HG03469 (cell line): ENCODE results near the gene PAXX.
"Not testable (repeated sequence)": the region's sequence is repeated elsewhere in the genome, so short reads cannot be mapped to it uniquely, and the experiment has no call there.

Experiments used
- ATAC-seq: cut with Tn5 transposase; IDR thresholded peaks from one replicate; pipeline ENCODE4 v1.9.1; 2021; ENCODE audit warnings: mild to moderate bottlenecking, moderate library complexity, moderate number of reproducible peaks; ENCODE audit not compliant: unreplicated experiment

PAXX gene

DNA sequence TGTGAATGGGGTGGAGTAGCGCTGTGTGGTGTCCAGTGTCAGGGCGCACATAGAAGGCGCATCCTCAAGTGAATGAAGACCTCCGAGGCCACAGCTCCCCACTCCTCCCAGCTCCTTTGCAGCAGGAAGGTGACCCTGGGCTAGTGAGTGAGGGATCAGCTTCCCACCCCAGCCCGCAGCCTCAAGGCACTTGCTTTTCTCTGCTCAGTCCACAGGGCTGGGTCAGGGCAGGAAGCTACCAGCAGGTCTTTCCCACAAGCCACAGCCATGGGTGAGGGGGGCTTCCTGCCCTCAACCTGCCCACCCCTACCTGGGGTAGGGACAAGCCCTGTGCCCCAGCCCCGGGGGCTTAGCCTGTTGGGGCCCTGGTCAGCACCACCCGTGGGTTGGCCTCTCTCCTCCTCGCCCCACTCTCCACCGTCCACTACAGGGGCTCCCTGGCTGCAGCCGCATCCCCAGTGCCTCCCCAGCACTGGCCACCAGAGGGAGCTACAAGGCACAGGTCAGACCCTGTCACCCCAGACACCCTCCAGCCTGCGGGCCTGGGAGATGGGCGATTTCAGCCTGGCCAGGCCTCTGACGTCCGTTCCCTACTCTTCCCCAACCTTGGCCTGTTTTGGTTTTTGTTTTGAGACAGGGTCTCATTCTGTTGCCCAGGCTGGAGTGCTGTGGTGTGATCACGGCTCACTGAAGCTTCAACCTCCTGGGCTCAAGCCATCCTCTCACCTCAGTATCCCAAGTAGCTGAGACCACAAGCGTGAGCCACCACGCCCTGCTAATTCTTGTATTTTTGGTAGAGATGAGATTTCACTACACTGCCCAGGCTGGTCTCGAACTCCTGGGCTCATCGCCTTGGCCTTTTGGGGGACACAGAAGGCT, 37.1 kb downstream of the PAXX start:
- no peak for ATAC-seq

DNA sequence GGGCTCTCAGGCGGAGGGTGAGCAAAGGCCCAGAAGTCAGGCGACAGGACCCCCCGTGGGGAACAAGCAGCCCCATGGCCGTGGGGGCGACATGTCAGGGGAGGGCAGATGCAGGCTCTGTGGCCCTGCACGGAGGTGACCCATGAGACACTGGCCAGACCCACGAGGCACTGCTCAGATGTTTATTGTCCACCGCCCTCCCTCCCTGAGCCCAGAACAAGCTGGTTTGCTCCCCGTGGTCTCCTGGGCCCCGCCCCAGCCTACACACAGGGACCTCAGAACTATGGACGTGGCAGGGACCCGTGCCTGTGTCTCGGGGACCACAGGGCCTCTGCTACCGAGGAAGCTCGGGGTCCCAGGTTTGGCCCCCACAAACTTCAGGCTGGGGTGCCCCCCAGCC, 37.8 kb downstream of the PAXX start:
- ATAC-seq = no peak

DNA sequence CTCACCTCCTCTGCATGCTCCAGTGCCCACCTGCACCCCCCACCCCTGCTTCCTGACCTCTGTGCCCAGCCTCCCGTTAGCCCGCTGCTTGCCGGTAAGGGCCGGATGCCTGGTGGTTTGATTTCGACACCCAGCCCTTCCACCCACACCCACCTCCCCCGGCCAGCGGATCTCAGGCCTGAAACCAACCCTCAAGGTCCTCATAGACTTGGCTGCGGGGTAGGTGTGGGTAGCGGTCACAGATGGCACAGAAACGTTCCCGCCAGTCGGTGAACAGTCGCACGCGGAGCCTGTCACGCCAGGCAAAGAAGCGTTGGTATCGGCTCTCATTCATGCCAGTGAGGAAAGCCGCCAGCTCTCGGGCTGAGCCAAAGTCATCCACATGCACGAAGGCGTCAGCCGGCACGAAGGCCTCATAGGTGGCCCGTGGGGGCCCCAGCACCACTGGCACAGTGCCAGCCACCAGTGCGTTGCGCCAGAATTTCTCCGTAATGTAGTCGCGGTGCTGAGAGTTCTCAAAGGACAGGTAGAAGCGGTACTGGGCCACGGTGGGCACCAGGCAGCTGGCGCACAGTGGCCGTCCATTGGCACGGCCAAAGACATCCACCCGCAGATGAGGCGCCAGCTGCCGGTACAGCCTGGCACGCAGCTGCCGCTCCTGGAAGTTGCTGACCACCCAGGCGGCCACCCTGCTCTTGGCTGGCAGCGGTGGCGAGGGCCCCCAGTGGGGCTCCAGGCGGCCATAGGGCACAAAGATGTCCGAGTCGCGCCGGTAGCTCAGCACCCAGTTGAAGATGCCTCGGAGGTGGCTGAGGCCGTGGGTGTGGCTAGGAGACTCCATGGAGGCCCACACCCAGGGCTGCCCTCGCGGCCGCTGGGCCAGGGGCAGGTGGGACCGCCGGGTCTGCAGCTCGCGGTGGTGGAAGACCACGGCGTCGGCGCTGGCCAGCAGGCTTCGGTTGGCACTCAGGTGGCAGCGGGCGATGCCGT, 38.6 kb downstream of the PAXX start:
- no peak for ATAC-seq

DNA sequence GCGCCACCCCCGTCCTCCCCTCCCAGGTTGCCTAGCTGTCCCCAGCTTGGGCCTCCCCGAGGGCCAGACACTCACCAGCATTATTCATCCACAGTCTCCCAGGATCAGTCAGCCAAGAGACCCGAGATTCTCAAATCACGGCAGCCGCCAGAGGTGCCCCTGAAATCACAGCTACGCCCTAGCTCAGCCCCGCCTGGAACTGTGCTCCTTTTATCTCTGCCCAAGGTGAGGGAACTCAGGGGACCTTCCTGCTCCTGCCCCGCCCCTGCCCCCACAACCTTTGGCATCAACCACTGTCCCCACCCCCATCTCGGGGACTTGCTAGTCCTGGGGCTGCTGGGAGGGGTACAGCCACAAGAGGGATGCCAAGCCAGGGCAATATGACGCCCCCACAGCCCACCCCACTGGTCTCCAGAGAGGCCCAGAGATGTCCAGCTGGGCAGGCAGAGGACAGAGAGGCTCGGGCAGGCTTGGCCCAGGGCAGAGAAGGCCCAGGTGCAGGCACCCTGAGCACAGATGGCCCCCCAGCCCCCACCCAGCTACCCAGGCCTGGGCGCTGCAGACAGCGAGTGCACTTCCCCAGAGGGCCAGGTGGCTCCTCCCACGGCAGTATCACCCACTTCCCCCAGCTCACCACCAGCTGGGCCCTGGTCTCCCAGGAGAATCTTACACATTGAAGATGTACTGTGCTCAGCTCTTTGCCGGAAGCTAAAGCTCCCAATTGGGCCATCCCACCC, 39.9 kb downstream of the PAXX start, which contains the start of gene FUT7:
Gene FUT7, minus strand, starts transcription at position 185 of the 737 bp plus-strand sequence. Its CDS starts 97 bp downstream, at position 88.
- ATAC-seq = no peak

DNA sequence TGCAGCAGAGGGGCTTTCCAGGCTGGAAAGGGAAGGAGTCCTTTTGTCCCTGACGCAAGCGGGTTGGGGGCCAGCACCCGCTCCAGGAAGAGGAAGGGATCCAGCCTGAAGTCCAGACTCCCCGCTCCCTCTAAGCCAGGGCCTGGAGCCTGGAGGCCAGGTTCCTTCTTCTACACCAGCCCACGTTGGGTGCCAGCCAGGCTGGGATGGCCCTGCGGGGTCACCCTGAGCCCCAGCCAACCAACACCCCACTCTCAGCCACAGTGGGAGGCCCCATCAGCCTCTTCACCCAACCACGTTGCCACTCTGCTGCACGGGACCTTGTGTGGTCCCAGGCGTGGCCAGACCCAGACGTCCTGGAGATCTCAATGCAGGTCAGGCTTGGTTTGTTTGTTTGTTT, 40.6 kb downstream of the PAXX start:
- no peak for ATAC-seq

DNA sequence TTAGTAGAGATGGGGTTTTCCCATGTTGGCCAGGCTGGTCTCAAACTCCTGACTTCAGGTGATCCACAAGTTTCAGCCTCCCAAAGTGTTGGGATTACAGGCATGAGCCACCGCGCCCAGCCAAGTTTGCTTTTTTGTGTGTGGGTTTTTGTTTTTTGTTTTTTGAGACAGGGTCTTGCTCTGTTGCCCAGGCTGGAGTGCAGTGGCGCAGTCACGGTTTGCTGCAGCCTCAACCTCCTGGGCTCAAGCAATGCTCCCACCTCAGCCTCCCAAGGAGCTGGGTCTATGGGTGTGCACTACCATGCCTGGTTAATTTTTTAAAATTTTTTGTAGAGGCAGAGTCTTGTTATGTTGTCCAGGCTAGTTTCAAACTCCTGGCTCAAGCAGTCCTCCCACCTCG, 41.3 kb downstream of the PAXX start:
- ATAC-seq = not testable (repeated sequence)

DNA sequence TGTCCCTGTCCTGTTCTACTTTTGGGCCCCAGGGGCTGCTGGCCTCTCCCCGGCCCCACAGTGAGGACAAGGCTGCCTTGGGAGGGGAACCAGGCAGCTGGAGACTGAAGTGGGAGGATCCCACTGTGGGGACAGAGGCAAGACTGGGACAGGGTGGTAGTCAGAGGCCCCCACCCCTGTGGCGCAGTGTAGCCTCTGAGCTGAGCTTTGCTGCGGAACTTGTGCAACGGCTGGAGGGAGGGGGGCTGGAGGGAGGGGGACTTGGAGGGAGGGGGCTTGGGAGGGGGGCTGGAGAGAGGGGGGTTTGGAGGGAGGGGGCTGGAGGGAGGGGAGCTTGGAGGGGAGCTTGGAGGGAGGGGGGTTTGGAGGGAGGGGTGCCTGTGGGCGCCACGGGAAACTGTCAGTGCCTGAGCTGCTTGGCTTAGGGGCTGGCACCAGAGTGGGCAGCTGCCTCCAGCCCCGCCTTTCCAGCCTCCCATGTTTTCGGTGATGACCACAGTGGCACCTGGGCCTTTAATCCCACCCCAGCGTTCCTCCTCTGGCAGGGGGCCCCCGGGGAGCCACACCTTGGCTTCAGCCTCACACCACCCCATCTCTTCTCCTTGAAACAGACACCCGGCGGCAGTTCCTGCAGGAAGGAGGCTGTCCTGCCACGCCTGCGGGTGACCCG, 42.0 kb downstream of the PAXX start:
- no peak for ATAC-seq

DNA sequence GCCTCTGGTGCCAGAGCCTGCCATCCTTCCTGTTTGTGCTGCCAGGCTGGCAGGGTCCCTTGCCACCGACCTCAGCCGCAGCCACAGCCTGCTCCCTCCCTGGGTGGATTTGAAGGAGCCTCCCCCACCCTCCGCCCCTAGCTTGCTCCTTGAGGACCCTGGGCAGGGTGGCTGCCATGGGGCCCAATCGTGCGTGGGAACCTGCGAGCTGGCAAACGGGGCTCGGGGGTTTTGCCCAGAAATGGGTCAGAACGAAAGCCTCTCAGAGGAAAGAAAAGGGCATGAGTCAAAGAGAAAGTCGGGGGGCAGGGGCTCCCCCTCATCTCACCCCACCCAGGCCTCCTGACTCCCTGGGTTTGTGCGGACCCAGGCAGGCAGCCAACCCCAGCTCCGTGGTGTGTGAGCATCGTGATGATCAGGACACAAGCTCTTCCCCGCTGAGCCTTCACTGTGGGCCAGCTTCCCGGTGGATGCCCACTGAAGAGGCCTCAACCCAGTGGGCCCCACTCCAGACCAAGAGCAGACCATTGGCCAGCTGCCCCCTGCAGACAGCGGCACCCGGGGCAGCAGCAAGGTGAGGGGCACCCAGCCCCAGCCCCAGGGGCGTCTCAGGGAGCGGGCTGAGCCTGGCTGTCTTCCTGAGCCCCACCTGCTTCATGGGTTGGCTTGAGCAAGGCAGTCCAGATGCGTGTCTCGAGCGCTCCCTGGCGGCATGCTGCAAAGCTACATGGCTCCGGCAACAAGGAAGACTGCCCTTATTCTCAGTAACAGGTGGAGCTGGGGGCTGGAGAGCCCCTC, 42.7 kb downstream of the PAXX start:
- ATAC-seq = no peak

DNA sequence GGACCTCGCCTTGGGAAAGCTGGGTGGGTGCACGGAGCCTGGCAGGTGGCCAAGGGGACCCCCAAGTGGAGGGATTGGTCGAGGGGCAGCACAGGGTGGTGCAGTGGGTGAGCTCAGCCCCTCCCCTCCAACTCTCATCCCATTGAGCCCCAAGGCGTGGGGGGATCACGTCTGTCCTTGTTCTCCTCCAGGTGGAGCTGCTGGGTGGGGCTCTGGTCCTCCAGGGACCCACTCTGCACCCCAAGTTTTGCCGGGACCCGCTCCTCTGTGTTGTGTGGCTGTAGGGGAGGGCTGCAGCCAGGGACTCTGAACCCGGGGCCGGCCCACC, 43.2 kb downstream of the PAXX start:
- no peak for ATAC-seq

DNA sequence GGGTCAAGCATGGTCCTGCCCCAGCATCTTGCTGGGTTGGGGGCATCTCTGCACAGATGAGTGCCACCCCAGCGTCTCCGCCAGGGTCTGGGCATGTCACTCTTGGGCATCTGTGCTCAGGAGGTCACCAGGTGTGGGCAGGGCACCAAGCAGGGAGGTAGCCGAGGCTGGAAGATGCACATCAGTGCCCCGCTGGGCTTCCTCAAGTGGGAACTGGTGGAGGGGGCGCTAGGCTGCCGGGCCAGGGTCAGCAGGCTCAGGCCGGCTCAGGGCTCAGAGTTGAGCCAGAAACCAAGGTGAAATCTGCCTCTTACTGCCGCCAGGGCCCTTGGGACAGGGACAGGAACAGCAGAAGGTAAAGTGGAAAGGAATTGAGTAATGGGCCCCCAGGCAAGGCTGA, 43.7 kb downstream of the PAXX start:
- no peak for ATAC-seq

DNA sequence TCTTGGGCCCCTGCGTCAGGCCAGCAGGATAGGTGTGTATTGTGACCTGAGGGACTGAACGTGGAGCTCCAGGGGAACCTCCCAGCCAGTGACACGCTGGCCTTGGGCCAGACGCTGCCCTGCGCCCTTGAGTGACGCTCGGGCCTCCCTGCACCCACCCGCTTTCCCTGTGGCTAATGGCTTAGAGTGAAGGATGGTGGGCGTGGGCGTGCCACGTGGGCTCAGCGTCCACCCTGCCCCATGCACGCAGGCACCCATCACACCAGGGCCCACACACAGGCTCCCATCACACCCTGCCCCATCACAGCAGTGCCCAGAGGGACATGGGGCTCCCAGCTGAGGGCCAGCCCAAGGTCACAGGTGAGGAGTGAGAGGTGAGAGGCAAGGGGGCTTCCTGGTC, 44.8 kb downstream of the PAXX start:
- no peak for ATAC-seq

DNA sequence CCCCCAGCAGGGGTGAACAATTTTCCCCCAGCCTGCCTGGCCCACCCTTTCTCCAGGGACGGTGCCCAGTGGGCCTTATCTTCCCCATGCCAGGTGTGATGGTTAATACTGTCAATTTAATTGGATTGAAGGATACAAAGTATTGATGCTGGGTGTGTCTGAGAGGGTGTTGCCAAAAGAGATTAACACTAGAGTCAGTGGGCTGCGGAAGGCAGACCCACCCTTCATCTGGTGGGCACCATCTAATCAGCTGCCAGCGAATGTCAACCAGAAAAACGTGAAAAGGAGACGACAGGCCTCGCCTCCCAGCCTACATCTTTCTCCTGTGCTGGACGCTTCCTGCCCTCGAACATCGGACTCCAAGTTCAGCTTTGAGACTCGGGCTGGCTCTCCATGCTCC, 45.3 kb downstream of the PAXX start:
- ATAC-seq = no peak

DNA sequence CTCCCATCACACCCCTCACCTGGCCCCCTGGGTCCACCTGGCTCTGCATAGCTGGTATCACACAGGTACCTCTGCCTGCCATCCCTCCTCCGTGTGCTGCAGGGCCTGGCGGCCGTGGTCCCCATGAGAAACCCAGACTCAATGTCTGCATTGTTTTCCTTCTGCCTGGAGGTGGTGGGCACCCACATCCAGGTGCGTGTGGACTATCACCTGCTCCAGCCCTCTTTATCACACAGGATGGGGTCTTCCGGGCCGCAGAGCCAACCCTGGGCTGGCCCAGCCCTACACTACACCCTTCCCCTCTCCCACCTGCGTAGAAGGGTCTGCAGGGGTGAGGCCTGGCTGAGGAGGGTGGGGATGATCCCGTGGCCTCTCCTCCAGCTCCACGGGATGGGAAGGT, 46.7 kb downstream of the PAXX start:
- ATAC-seq = no peak

DNA sequence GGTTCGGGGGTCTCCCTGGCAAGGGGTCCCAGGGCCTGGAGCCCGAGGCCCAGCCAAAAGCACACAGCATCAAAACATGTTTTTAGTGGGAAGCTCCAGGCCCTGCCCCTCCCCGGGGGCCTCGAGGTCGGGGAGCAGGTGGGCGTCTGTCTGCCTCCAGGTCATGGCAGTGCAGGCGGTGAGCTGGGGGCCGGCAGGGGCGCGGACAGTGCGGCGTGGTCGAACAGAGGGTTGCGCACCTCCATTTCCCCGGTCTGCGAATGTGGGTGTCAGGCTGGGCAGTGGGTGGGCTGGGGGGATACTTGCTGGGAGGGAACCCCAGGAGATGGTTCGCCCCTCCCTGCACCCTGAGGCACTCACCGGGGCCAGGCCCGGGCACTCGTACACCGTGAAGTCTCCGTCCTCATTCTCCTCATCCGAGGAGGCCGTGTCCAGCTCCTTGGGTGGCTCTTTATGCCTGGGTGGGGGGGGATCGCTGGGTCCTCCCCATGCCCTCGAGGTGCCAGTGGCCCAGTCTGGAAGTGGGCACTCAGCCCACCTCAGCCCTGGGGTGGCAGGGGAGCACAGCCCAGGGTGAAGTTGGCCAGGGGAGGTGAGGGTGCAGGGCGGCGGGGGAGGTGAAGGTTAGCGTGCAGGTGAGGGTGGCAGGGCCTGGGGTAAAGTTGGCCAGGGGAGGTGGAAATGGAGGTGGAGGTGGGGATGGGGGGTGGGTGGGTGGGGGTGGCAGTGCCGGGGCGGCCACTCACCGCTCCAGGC, 47.6 kb downstream of the PAXX start:
- ATAC-seq = no peak

DNA sequence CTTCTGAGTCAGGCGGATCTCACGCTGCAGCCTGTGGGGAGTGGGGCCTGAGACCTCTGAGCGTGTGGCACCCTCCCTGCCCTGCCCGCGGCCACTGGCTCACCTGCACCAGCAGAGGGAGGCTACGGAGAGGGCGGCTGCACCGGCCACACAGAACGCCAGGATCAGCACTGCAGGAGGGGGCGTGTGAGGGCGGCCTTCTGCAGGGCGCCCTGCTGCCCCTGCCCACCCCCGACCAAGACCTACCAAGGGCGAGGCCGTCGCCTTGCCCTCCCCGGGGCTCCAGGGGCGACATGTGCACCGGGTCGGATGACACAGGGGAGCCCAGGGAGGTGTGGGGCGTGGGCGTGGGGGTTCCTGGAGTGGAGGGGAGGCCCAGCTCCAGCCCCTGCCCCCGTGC, 48.3 kb downstream of the PAXX start:
- no peak for ATAC-seq

DNA sequence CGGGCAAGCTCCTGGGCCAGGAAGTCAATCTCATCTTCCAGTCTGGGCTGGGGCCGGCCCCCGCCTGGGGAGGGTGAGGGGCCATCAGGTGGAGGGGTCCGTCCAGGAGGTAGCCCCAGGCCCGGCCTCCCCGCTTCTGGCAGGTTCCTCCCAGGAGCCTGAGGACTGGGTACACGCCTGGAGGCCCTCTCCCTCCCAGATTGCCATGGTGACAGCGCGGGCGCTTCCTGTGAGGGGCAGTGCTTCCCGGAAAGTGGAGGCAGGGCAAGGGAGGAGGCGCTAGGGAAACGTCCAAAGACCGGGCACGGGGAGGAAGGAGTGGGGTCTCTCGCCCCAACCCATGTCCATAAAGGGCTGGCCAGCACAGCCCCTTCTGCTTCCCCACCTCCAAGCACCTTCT, 48.9 kb downstream of the PAXX start:
- ATAC-seq = no peak

DNA sequence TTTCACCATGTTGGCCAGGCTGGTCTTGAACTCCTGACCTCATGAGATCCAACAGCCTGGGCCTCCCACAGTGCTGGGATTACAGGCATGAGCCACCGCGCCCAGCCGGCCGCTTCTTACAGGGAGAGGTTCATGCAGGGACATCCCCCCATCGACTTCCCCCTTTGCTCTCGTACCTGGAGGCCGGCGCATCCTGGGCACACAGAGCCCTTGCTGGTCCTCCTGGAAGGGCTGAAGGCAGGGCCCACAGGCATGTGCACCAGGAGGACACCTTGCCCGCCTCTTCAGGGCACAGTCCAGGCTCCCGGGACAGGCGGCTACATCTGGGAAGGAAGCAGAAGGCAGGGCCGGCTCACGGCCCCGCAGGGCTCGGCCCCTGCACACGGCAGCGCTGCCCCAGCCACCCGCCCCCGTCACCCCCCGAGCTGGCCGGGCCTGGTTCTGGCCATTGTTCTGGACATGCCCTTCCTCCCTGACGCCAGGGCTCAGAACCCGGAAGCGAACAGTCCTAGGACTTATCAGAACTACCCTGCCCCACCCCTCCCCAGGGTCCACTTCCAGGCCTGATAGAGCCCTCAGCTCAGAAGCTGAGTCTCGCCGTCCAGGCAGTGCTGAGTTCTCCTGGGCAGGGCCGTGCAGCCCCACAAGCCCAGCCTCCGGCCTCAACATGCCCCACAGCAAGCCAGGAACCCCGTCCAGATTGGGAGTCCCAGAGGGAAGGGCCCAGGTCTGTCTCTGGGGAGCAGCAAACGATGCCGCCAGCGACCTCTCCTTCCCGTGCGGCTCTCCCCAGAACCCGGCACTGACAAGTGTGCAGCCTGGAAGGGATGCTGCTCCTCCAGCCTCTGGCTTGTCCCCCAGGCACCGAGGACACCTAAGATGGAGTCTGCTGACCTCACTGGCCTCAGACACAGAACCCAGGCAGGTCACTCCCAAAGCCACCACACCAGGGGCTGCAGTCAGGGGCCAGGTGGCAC, 50.8 kb downstream of the PAXX start:
- no peak for ATAC-seq
